ENCODE measurements around the gene GLIPR2.

DNA sequence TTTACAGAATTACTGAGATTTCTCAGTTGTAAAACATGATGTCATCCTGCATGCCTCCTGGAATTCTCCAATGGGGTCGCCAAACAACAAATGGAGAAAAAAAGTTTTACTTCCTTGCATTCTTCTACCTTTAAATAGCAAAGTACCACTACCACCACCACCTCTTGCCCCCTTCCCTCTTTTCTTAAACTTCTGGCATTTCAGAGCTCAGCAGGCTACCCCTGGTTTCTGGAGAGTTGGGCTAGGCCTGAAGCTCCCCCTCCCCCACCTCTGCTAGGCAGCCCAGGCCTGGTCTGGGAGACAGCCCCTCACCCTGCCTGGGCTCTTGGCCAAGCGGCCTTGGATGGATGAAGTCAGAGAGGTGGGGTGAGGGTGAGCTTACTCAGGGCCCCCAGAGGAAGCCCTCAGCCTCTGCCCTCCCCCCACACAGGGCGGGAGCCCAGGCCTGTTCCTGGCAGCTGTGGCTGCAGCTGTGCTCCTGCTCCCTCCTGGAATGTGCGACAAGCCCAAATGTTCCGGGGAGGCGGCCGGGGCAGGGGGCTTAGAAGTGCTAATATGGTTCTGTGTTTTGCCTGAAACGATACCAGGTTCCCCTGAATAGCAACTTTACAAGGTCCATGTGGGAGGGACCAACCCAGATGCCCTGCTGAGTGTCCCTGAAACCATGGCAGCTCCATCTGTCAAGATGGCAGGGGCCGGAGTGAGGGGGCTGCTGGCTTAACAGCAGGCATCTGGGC lies 26.7 kb downstream of the GLIPR2 start:
- no peak for TF ChIP-seq CTCF (IDR thresholded peaks at IDR 0.05)
- no peak for TF ChIP-seq POLR2A (IDR thresholded peaks at IDR 0.05)
